Gastrocnemius medialis (tissue), 4 donors: Measurements from ENCODE around the gene ATP6V0B. TPM values are rescaled to one million over a fixed set of nuclear protein-coding genes. Genes with fewer than 3 reads are reported as not detected.

Source experiments
- ATAC-seq, 2 donors: fragments of 150-250 bp; one replicate each; pipeline ENCODE4 v1.9.1; 2016
- DNase-seq, 2 donors: peaks; one replicate each; pipeline ENCODE4 v3.0.0-alpha.2; 2019
- H3K27ac ChIP-seq, 4 donors: fragments of 200-600 bp; sonication (generic); 1 replicate in 1 of 4; 2 replicates in 3 of 4; pipeline ENCODE4 v1.5.1; 2016 to 2018; ENCODE audit warnings: mild to moderate bottlenecking in 2 of 4, moderate library complexity in 1 of 4
- H3K27me3 ChIP-seq, 3 donors: fragments of 200-600 bp; sonication (generic) in 2 of 3; 1 replicate in 1 of 3; 2 replicates in 2 of 3; pipeline versions ENCODE4 v1.5.1 to v1.6.0; 2016 to 2019; ENCODE audit warnings: mild to moderate bottlenecking in 1 of 3, moderate library complexity in 1 of 3
- H3K36me3 ChIP-seq, 2 donors: fragments of 200-600 bp; sonication (generic) in 1 of 2; one replicate each; pipeline ENCODE4 v1.5.1; 2017 to 2018
- H3K4me1 ChIP-seq, 2 donors: fragments of 200-600 bp; sonication (generic) in 1 of 2; one replicate each; pipeline ENCODE4 v1.5.1; 2016 to 2017; ENCODE audit warnings: mild to moderate bottlenecking in 2 of 2
- H3K4me3 ChIP-seq, 4 donors: fragments of 200-600 bp; sonication (generic) in 3 of 4; 1 replicate in 1 of 4; 2 replicates in 3 of 4; pipeline ENCODE4 v1.5.1; 2016 to 2019; ENCODE audit warnings: mild to moderate bottlenecking in 2 of 4
- H3K9me3 ChIP-seq, 3 donors: fragments of 200-600 bp; sonication (generic) in 2 of 3; 1 replicate in 1 of 3; 2 replicates in 2 of 3; pipeline ENCODE4 v1.5.1; 2016 to 2019
- POLR2A ChIP-seq, 2 donors: fragments of 450-650 bp; IDR thresholded peaks; one replicate each; pipeline ENCODE4 v1.6.1; 2017; ENCODE audit warnings: antibody characterized with exemption in 2 of 2, mild to moderate bottlenecking in 2 of 2, moderate library complexity in 2 of 2
- in situ Hi-C, 4 donors: fragments of 200-750 bp; cut with MboI; loops; one replicate each; pipeline versions ENCODE4 v1.15.0 to v1.8.0; 2017; ENCODE audit warnings: low sequenced_read_pairs in 4 of 4
- intact Hi-C: fragments of 100-400 bp; cut with DNase I; formaldehyde crosslinking; loops from one replicate; pipeline ENCODE4 v1.15.1; 2023; ENCODE audit warnings: low total_unique reads
- total RNA-seq, 4 donors: library from RNA; depleted of rRNA; stranded (reverse); fragments of >200 nt; gene quantifications; one replicate each; pipeline versions ENCODE4 v1.1.0 to v1.2.3, GENCODE V29; 2016
- TF ChIP-seq, protein P1 (sequence below), 5 experiments: fragments of 450-650 bp in 3 of 5; fragments of 200-600 bp in 2 of 5; sonication (generic) in 2 of 5; IDR thresholded peaks in 4 of 5; conservative IDR thresholded peaks in 1 of 5; 1 replicate in 4 of 5; 2 replicates in 1 of 5; pipeline ENCODE4 v1.5.1; 2016 to 2019; ENCODE audit warnings: antibody characterized with exemption in 5 of 5, mild to moderate bottlenecking in 3 of 5, moderate library complexity in 3 of 5

Gene ATP6V0B
- total RNA-seq, 4 donors from 2014 or later: 156 to 242 (median 195) TPM

DNA sequence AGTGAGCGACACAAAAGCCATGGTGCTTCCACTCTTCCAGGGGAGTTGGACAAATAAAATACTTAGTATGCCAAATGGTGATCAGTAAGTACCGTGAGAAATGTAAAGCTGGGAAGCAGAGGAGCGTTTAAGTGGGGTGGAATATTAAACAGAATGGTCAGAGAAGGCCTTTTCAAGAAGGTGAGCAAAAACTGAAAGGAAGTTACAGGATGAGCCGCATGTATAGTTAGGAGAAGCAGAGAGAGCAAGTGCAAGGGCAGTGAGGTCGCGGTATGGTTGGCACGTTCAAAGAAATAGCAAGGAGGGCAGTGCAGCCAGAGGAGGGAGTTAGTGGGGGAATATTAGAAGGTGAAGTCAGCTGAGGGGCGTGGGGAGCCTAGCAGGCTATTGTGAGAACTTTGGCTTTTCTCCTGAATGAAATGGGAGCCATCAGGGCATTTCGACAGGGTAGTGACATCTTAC, 748 bp upstream of the ATP6V0B start:
- ATAC-seq (no peak), DNase-seq (no peak)
- H3K4me3 ChIP-seq: peak overlapping the region; percentile 84 to 100 (median 96)
- in situ Hi-C loops (no loop called here), intact Hi-C loops (loop anchor here (1.0 to 10.0 kb wide), 3 partner anchors 28 to 381 kb away; partner anchors contain the start of genes ERI3, IPO13 and KDM4A)
- peak overlapping the region; percentile 94 to 98 (median 97) for H3K27ac ChIP-seq
- peaks cover 38 to 66% of the 10 kb centered on the region in 2 donors for H3K4me1 ChIP-seq
- H3K36me3 ChIP-seq: peaks cover 0 to 32% of the 10 kb centered on the region in 2 donors
- H3K9me3 ChIP-seq: no peaks in the 10 kb centered on the region
- TF ChIP-seq, protein P1, sequence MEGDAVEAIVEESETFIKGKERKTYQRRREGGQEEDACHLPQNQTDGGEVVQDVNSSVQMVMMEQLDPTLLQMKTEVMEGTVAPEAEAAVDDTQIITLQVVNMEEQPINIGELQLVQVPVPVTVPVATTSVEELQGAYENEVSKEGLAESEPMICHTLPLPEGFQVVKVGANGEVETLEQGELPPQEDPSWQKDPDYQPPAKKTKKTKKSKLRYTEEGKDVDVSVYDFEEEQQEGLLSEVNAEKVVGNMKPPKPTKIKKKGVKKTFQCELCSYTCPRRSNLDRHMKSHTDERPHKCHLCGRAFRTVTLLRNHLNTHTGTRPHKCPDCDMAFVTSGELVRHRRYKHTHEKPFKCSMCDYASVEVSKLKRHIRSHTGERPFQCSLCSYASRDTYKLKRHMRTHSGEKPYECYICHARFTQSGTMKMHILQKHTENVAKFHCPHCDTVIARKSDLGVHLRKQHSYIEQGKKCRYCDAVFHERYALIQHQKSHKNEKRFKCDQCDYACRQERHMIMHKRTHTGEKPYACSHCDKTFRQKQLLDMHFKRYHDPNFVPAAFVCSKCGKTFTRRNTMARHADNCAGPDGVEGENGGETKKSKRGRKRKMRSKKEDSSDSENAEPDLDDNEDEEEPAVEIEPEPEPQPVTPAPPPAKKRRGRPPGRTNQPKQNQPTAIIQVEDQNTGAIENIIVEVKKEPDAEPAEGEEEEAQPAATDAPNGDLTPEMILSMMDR (IDR thresholded peaks at IDR 0.05 in 4 of 5, conservative IDR thresholded peaks at IDR 0.05 in 1 of 5): no peak
- TF ChIP-seq POLR2A (IDR thresholded peaks at IDR 0.05): no peak
- no peaks in the 10 kb centered on the region for H3K27me3 ChIP-seq

DNA sequence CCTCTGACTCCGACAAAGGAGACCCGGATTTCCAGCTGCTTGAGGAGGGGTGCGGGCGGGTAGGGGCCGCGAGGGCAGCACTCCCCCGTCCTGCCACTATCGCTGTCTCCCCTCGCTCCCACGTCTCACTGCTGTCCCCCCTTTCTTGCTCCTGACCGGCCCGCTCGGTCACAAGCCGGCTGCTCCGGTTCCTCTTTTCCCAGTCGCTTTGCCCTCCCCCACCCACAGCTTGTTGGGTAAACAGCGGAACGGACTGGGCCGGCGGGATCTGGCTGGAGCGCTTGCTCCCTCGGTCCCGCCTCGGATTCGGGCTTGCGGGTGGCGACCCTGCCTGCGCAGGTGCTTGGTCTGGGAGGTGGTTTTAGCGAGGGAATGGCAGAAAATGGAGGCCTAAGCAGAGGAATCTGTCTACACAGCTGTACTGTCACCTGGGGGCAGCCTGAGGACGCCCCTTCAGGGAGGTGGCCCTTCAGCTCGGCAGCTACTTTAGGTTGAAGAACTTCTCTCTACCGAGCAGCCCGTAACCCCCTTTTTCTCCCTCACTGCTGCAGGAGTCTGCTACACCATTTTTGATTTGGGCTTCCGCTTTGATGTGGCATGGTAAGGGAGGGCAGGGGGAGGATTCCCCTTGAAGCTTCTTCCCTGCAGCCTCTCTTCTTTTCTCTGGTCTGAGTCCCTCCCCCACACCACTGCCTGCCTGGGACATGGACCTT, 645 bp downstream of the ATP6V0B start:
- H3K4me1 ChIP-seq: peaks cover 45 to 71% of the 10 kb centered on the region in 2 donors
- peak overlapping the region; percentile 84 to 100 (median 96) for H3K4me3 ChIP-seq
- DNase-seq (peak; percentile 25 to 58), ATAC-seq (peak; percentile 2)
- H3K9me3 ChIP-seq: no peaks in the 10 kb centered on the region
- H3K27ac ChIP-seq: peak overlapping the region; percentile 94 to 98 (median 97)
- no peak for TF ChIP-seq POLR2A (IDR thresholded peaks at IDR 0.05)
- TF ChIP-seq, protein P1 (IDR thresholded peaks at IDR 0.05 in 4 of 5, conservative IDR thresholded peaks at IDR 0.05 in 1 of 5): no peak
- H3K27me3 ChIP-seq: no peaks in the 10 kb centered on the region
- peaks cover 0 to 32% of the 10 kb centered on the region in 2 donors for H3K36me3 ChIP-seq
- intact Hi-C loops (loop anchor here (1.0 to 10.0 kb wide), 2 partner anchors 212 to 379 kb away; partner anchors contain the start of gene ERI3), in situ Hi-C loops (no loop called here)

DNA sequence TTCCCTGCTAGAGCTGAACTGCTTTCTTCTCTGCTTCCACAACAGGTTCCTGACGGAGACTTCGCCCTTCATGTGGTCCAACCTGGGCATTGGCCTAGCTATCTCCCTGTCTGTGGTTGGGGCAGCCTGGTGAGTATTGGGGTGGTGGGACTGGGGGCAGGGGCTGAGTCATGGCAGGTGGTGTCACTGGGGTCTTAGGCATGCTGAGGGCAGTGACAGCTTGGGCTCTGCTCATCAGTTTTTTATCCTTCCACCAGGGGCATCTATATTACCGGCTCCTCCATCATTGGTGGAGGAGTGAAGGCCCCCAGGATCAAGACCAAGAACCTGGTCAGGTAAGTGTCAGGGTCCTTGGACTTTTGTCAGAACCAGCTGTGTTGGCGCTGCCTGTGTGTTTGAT, 1.3 kb downstream of the ATP6V0B start:
- H3K4me1 ChIP-seq: peaks cover 39 to 66% of the 10 kb centered on the region in 2 donors
- DNase-seq (no peak), ATAC-seq (no peak)
- no peaks in the 10 kb centered on the region for H3K27me3 ChIP-seq
- TF ChIP-seq POLR2A (IDR thresholded peaks at IDR 0.05): no peak
- TF ChIP-seq, protein P1 (IDR thresholded peaks at IDR 0.05 in 4 of 5, conservative IDR thresholded peaks at IDR 0.05 in 1 of 5): no peak
- peak overlapping the region; percentile 94 to 98 (median 97) for H3K27ac ChIP-seq
- H3K9me3 ChIP-seq: no peaks in the 10 kb centered on the region
- intact Hi-C loops (loop anchor here (10.0 kb wide), 1 partner anchor 379 kb away; the partner anchor contains the start of gene ERI3), in situ Hi-C loops (no loop called here)
- peak overlapping the region; percentile 84 to 100 (median 96) for H3K4me3 ChIP-seq
- H3K36me3 ChIP-seq: peaks cover 0 to 32% of the 10 kb centered on the region in 2 donors

DNA sequence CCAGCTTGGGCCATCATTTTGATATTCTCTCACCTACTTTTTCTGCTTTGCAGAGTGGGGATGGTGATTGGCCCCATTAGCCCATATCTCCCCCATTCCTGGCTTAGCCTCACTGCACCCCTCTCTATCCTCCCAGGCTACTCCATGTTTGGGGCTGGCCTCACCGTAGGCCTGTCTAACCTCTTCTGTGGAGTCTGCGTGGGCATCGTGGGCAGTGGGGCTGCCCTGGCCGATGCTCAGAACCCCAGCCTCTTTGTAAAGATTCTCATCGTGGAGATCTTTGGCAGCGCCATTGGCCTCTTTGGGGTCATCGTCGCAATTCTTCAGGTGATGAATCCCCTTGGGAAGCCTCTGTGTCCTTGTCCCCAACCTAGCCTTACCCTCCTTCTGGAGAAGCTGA, 2.1 kb downstream of the ATP6V0B start:
- Histone ChIP-seq H3K4me3 (no peak overlapping the region), H3K36me3 (peaks cover 0 to 31% of the 10 kb centered on the region in 2 donors), H3K27me3 (no peaks in the 10 kb centered on the region), H3K27ac (peak overlapping the region in 1 of 4 donors; percentile 79), H3K9me3 (no peaks in the 10 kb centered on the region), H3K4me1 (peaks cover 34 to 57% of the 10 kb centered on the region in 2 donors)
- no peak for ATAC-seq
- in situ Hi-C loops: no loop called here
- no peak for DNase-seq
- intact Hi-C loops: loop anchor here (10.0 kb wide), 1 partner anchor 378 kb away; the partner anchor contains the start of gene ERI3
- TF ChIP-seq, protein P1 (IDR thresholded peaks at IDR 0.05 in 4 of 5, conservative IDR thresholded peaks at IDR 0.05 in 1 of 5): no peak
- TF ChIP-seq POLR2A (IDR thresholded peaks at IDR 0.05): no peak
